HepG2 (cell line): Measurements from ENCODE around the gene HPCAL1. TPM values are rescaled to one million over a fixed set of nuclear protein-coding genes. Genes with fewer than 3 reads are reported as not detected.
A peak's percentile ranks its signal among the peaks of the same experiment; 100 is the strongest.

Experiments
- ARID2 ChIP-seq: sonication (generic); formaldehyde crosslinking; IDR thresholded peaks from 2 replicates; pipeline ENCODE4 v1.8.1; 2022; ENCODE audit warnings: mild to moderate bottlenecking, missing genetic modification reagents, borderline replicate concordance
- CEBPB ChIP-seq: IDR thresholded peaks from 2 replicates; pipeline ENCODE4 v1.6.1; 2011; ENCODE audit warnings: low read depth, low read length, improper control_type of control experiment, borderline replicate concordance
- GATAD2A ChIP-seq: IDR thresholded peaks from 2 replicates; pipeline ENCODE4 v1.6.1; 2016
- HMG20A ChIP-seq: IDR thresholded peaks from 2 replicates; pipeline ENCODE4 v1.6.1; 2016; ENCODE audit warnings: borderline replicate concordance
- NCOR1 ChIP-seq: fragments of 200-600 bp; sonication (generic); IDR thresholded peaks from 2 replicates; pipeline ENCODE4 v1.7.0; 2017; ENCODE audit warnings: antibody characterized with exemption, low read length, borderline replicate concordance
- NFKB2 ChIP-seq: sonication (generic); formaldehyde crosslinking; IDR thresholded peaks from 2 replicates; pipeline ENCODE4 v1.4.0; 2020; ENCODE audit warnings: missing genetic modification reagents, borderline replicate concordance
- NR2C2 ChIP-seq: sonication (generic); formaldehyde crosslinking; IDR thresholded peaks from 2 replicates; pipeline ENCODE4 v1.4.0; 2020; ENCODE audit warnings: missing genetic modification reagents, mild to moderate bottlenecking, moderate library complexity, borderline replicate concordance
- RORA ChIP-seq: sonication (generic); formaldehyde crosslinking; IDR thresholded peaks from 2 replicates; pipeline ENCODE4 v1.5.0; 2020; ENCODE audit warnings: mild to moderate bottlenecking, missing genetic modification reagents, moderate library complexity
- SALL2 ChIP-seq: sonication (generic); formaldehyde crosslinking; IDR thresholded peaks from 2 replicates; pipeline ENCODE4 v1.8.1; 2023; ENCODE audit warnings: mild to moderate bottlenecking, missing genetic modification reagents, inconsistent platforms
- ZNF670 ChIP-seq: sonication (generic); formaldehyde crosslinking; IDR thresholded peaks from 2 replicates; pipeline ENCODE4 v1.8.0; 2022; ENCODE audit warnings: mild to moderate bottlenecking, missing genetic modification reagents, borderline replicate concordance
- polyA plus RNA-seq, 8 experiments: library from polyadenylated mRNA; depleted of rRNA in 3 of 8; stranded (reverse) in 7 of 8; unstranded in 1 of 8; fragments of >200 nt; fragmentation: Illumina TruSeq in 4 of 8; extraction: Trizol in 4 of 8; gene quantifications; 2 replicates each; pipeline versions ENCODE4 v1.2.1 to v1.2.3, GENCODE V29; 2011 to 2016; ENCODE audit warnings: low read depth in 4 of 8, missing spikeins in 1 of 8, mixed read lengths in 1 of 8; ENCODE audit not compliant: insufficient read depth in 1 of 8
- total RNA-seq, 5 experiments: library from RNA; depleted of rRNA; stranded (reverse); fragments of >200 nt; fragmentation: Illumina TruSeq; extraction: Trizol; gene quantifications; 2 replicates each; pipeline ENCODE4 v1.2.3, GENCODE V29; 2016; ENCODE audit warnings: low read depth in 1 of 5
- TF ChIP-seq, protein P1 (sequence below): sonication (generic); formaldehyde crosslinking; IDR thresholded peaks from 2 replicates; pipeline ENCODE4 v1.5.1; 2020; ENCODE audit warnings: mild to moderate bottlenecking, moderate library complexity, missing genetic modification reagents
- TF ChIP-seq, protein P2 (sequence below): sonication (generic); formaldehyde crosslinking; IDR thresholded peaks from 2 replicates; pipeline ENCODE4 v1.5.1; 2020; ENCODE audit warnings: missing genetic modification reagents, mild to moderate bottlenecking, borderline replicate concordance
- TF ChIP-seq, protein P3 (sequence below): sonication (generic); IDR thresholded peaks from 2 replicates; pipeline ENCODE4 v1.6.1; 2016; ENCODE audit warnings: low read depth, borderline replicate concordance
- TF ChIP-seq, protein P4 (sequence below): sonication (generic); formaldehyde crosslinking; IDR thresholded peaks from 2 replicates; pipeline ENCODE4 v1.8.1; 2023; ENCODE audit warnings: mild to moderate bottlenecking, missing genetic modification reagents
- TF ChIP-seq, protein P5 (sequence below): sonication (generic); formaldehyde crosslinking; IDR thresholded peaks from 2 replicates; pipeline ENCODE4 v1.4.0; 2020; ENCODE audit warnings: mild to moderate bottlenecking, missing genetic modification reagents

The HPCAL1 gene
- total and polyA plus RNA-seq, 2 of the 13 experiments (the other 11 are each of a cell fraction or from before 2014, with no cell fraction given), result 29.5 to 29.9 TPM

DNA sequence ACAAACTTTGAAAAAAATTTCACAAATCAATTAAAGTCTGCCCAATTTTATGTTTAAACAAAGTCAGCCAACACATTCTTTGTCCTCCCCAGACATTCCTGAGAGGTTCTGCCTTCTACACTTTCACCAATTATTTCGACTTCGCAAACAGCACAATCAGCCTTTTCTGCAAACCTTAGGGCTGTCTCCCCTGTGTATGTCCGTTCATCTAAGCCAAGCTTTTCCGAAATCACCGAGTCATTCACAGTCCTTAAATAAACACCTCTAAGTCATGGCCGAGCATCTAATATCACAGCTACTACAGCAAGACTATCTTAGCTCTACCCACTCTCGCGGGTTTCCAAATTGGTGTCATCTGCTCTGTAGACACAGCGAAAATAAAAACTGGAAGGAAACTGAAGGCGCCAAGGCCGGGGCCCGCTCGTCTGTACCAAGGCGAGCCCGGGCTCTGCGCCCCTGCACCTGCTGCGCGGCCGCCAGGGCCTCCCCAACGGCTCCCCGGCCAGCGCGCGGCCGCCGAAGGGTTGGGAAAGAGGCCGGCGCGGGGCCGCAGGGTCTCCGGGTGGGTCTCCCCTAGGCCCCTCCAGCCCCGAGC lies 144.7 kb downstream of the HPCAL1 start (continued):
- TF ChIP-seq, protein P1, sequence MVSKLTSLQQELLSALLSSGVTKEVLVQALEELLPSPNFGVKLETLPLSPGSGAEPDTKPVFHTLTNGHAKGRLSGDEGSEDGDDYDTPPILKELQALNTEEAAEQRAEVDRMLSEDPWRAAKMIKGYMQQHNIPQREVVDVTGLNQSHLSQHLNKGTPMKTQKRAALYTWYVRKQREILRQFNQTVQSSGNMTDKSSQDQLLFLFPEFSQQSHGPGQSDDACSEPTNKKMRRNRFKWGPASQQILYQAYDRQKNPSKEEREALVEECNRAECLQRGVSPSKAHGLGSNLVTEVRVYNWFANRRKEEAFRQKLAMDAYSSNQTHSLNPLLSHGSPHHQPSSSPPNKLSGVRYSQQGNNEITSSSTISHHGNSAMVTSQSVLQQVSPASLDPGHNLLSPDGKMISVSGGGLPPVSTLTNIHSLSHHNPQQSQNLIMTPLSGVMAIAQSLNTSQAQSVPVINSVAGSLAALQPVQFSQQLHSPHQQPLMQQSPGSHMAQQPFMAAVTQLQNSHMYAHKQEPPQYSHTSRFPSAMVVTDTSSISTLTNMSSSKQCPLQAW (CRISPR knock-in tag), result no peak
- TF ChIP-seq, protein P2, sequence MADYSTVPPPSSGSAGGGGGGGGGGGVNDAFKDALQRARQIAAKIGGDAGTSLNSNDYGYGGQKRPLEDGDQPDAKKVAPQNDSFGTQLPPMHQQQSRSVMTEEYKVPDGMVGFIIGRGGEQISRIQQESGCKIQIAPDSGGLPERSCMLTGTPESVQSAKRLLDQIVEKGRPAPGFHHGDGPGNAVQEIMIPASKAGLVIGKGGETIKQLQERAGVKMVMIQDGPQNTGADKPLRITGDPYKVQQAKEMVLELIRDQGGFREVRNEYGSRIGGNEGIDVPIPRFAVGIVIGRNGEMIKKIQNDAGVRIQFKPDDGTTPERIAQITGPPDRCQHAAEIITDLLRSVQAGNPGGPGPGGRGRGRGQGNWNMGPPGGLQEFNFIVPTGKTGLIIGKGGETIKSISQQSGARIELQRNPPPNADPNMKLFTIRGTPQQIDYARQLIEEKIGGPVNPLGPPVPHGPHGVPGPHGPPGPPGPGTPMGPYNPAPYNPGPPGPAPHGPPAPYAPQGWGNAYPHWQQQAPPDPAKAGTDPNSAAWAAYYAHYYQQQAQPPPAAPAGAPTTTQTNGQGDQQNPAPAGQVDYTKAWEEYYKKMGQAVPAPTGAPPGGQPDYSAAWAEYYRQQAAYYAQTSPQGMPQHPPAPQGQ (CRISPR knock-in tag), result no peak
- TF ChIP-seq ARID2 (CRISPR knock-in tag) (0 out of 2 replicates have a peak, but pooled peaks have one; percentile 0), NFKB2 (CRISPR knock-in tag) (no peak), SALL2 (CRISPR knock-in tag) (no peak), NCOR1 (no peak), GATAD2A (CRISPR knock-in tag) (0 out of 2 replicates have a peak, but pooled peaks have one; percentile 1), NR2C2 (CRISPR knock-in tag) (no peak), RORA (no peak), CEBPB (peak; percentile 12; the same call in 1 of the 2 replicates), HMG20A (CRISPR knock-in tag) (no peak), ZNF670 (no peak)
- TF ChIP-seq, protein P3, sequence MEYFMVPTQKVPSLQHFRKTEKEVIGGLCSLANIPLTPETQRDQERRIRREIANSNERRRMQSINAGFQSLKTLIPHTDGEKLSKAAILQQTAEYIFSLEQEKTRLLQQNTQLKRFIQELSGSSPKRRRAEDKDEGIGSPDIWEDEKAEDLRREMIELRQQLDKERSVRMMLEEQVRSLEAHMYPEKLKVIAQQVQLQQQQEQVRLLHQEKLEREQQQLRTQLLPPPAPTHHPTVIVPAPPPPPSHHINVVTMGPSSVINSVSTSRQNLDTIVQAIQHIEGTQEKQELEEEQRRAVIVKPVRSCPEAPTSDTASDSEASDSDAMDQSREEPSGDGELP, result 0 out of 2 replicates have a peak, but pooled peaks have one; percentile 4
- TF ChIP-seq, protein P4, sequence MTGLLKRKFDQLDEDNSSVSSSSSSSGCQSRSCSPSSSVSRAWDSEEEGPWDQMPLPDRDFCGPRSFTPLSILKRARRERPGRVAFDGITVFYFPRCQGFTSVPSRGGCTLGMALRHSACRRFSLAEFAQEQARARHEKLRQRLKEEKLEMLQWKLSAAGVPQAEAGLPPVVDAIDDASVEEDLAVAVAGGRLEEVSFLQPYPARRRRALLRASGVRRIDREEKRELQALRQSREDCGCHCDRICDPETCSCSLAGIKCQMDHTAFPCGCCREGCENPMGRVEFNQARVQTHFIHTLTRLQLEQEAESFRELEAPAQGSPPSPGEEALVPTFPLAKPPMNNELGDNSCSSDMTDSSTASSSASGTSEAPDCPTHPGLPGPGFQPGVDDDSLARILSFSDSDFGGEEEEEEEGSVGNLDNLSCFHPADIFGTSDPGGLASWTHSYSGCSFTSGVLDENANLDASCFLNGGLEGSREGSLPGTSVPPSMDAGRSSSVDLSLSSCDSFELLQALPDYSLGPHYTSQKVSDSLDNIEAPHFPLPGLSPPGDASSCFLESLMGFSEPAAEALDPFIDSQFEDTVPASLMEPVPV (CRISPR knock-in tag), result no peak
- TF ChIP-seq, protein P5, sequence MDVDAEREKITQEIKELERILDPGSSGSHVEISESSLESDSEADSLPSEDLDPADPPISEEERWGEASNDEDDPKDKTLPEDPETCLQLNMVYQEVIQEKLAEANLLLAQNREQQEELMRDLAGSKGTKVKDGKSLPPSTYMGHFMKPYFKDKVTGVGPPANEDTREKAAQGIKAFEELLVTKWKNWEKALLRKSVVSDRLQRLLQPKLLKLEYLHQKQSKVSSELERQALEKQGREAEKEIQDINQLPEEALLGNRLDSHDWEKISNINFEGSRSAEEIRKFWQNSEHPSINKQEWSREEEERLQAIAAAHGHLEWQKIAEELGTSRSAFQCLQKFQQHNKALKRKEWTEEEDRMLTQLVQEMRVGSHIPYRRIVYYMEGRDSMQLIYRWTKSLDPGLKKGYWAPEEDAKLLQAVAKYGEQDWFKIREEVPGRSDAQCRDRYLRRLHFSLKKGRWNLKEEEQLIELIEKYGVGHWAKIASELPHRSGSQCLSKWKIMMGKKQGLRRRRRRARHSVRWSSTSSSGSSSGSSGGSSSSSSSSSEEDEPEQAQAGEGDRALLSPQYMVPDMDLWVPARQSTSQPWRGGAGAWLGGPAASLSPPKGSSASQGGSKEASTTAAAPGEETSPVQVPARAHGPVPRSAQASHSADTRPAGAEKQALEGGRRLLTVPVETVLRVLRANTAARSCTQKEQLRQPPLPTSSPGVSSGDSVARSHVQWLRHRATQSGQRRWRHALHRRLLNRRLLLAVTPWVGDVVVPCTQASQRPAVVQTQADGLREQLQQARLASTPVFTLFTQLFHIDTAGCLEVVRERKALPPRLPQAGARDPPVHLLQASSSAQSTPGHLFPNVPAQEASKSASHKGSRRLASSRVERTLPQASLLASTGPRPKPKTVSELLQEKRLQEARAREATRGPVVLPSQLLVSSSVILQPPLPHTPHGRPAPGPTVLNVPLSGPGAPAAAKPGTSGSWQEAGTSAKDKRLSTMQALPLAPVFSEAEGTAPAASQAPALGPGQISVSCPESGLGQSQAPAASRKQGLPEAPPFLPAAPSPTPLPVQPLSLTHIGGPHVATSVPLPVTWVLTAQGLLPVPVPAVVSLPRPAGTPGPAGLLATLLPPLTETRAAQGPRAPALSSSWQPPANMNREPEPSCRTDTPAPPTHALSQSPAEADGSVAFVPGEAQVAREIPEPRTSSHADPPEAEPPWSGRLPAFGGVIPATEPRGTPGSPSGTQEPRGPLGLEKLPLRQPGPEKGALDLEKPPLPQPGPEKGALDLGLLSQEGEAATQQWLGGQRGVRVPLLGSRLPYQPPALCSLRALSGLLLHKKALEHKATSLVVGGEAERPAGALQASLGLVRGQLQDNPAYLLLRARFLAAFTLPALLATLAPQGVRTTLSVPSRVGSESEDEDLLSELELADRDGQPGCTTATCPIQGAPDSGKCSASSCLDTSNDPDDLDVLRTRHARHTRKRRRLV (CRISPR knock-in tag), result no peak
